Endodermal cell (in vitro differentiated cells): ENCODE measurements around the gene INHA. TPM values are rescaled to one million over a fixed set of nuclear protein-coding genes. Genes with fewer than 3 reads are reported as not detected.
A peak's percentile ranks its signal among the peaks of the same experiment; 100 is the strongest.

Source experiments
- DNase-seq: peaks from one replicate; pipeline ENCODE4 v3.0.0-alpha.2; 2017
- H3K27ac ChIP-seq: 2 replicates; pipeline ENCODE4 v1.5.1; 2013; ENCODE audit warnings: mild to moderate bottlenecking, low read depth, low read length, moderate library complexity
- H3K27me3 ChIP-seq: 2 replicates; pipeline ENCODE4 v1.6.1; 2013; ENCODE audit warnings: mild to moderate bottlenecking, low read length, moderate library complexity; ENCODE audit not compliant: insufficient read depth, control insufficient read depth, poor library complexity, severe bottlenecking
- H3K36me3 ChIP-seq: 2 replicates; pipeline ENCODE4 v1.7.0; 2013; ENCODE audit warnings: mild to moderate bottlenecking, low read length, moderate library complexity; ENCODE audit not compliant: control insufficient read depth, insufficient read depth
- H3K4me1 ChIP-seq: one replicate; pipeline ENCODE4 v1.7.0; 2013; ENCODE audit warnings: low read length; ENCODE audit not compliant: control insufficient read depth, insufficient read depth
- H3K4me3 ChIP-seq: 2 replicates; pipeline ENCODE4 v1.5.1; 2013; ENCODE audit warnings: mild to moderate bottlenecking, low read length, moderate library complexity
- H3K9ac ChIP-seq: 2 replicates; pipeline ENCODE4 v1.6.1; 2013; ENCODE audit warnings: mild to moderate bottlenecking, low read length, moderate library complexity; ENCODE audit not compliant: poor library complexity, severe bottlenecking; ENCODE audit errors: extremely low read depth
- H3K9me3 ChIP-seq: 2 replicates; pipeline ENCODE4 v1.6.1; 2013; ENCODE audit warnings: mild to moderate bottlenecking, low read length, moderate library complexity; ENCODE audit not compliant: control insufficient read depth
- H3K27ac Mint-ChIP-seq: 2 replicates; pipeline ENCODE4 v1.8.0; 2020; ENCODE audit warnings: mixed read lengths
- H3K27me3 Mint-ChIP-seq: 2 replicates; pipeline ENCODE4 v1.8.0; 2021; ENCODE audit warnings: mild to moderate bottlenecking, mixed read lengths; ENCODE audit not compliant: insufficient read depth
- H3K36me3 Mint-ChIP-seq: 2 replicates; pipeline ENCODE4 v1.8.0; 2020; ENCODE audit warnings: low read depth, mixed read lengths
- H3K4me1 Mint-ChIP-seq: 2 replicates; pipeline ENCODE4 v1.8.0; 2020; ENCODE audit warnings: mixed read lengths
- H3K4me3 Mint-ChIP-seq: 2 replicates; pipeline ENCODE4 v1.8.0; 2020; ENCODE audit warnings: mild to moderate bottlenecking, moderate library complexity, mixed read lengths
- H3K9me3 Mint-ChIP-seq: 2 replicates; pipeline ENCODE4 v1.8.0; 2020; ENCODE audit warnings: mild to moderate bottlenecking, mixed read lengths
- CTCF ChIP-seq: fragments of 200-600 bp; sonication (generic); conservative IDR thresholded peaks from 2 replicates; pipeline ENCODE4 v1.5.0; 2021; ENCODE audit warnings: antibody characterized with exemption, mild to moderate bottlenecking
- WGBS, 2 experiments: methylation state at CpG; one replicate each; pipeline versions ENCODE4 v1.1.5 to v1.1.7; 2013; ENCODE audit warnings: missing lambda C conversion rate in 2 of 2, mixed read lengths in 1 of 2; ENCODE audit not compliant: insufficient coverage in 1 of 2, insufficient read length in 1 of 2; 5-methylcytosine and 5-hydroxymethylcytosine counted together
- total RNA-seq, 2 donors: library from RNA; stranded (reverse); fragmentation: NEBNext Ultra II Directional in 1 of 2; extraction: Animal tissue kit (Norgen Biotek cat#: 25700) in 1 of 2; gene quantifications; 2 replicates in 1 of 2; 3 replicates in 1 of 2; pipeline ENCODE4 v1.2.1, GENCODE V29; 2021

The INHA gene
- total RNA-seq, 2 donors from 2014 or later = 0.48 to 1.5 TPM

GRCh38 chr2:219576505-219577388 lies 4.6 kb downstream of the INHA start:
- Mint-ChIP-seq H3K27ac (no peak overlapping the region), H3K4me1 (peaks cover 21% of the 10 kb centered on the region), H3K27me3 (peaks cover 11% of the 10 kb centered on the region), H3K4me3 (peak overlapping the region; percentile 41), H3K36me3 (no peaks in the 10 kb centered on the region), H3K9me3 (no peaks in the 10 kb centered on the region)
- Histone ChIP-seq H3K27me3 (no peaks in the 10 kb centered on the region), H3K36me3 (no peaks in the 10 kb centered on the region), H3K9me3 (no peaks in the 10 kb centered on the region), H3K27ac (peak overlapping the region; percentile 7), H3K9ac (no peak overlapping the region), H3K4me3 (no peak overlapping the region), H3K4me1 (no peaks in the 10 kb centered on the region)
- DNase-seq = peak; percentile 87
- WGBS, 2 experiments = 39 to 48% methylated on average over 8 to 15 of the region's 15 CpGs
- no peak for TF ChIP-seq CTCF

- Mint-ChIP-seq H3K4me1 (peaks cover 15% of the 10 kb centered on the region), H3K27me3 (peaks cover 11% of the 10 kb centered on the region), H3K27ac (no peak overlapping the region), H3K36me3 (no peaks in the 10 kb centered on the region), H3K4me3 (no peak overlapping the region), H3K9me3 (no peaks in the 10 kb centered on the region)
- Histone ChIP-seq H3K4me3 (no peak overlapping the region), H3K9ac (no peak overlapping the region), H3K36me3 (no peaks in the 10 kb centered on the region), H3K27me3 (no peaks in the 10 kb centered on the region), H3K9me3 (no peaks in the 10 kb centered on the region), H3K4me1 (no peaks in the 10 kb centered on the region), H3K27ac (no peak overlapping the region)
- TF ChIP-seq CTCF = no peak
- DNase-seq = no peak
- WGBS, 2 experiments = 89 to 91% methylated on average over 7 to 8 of the region's 8 CpGs
Measured at GRCh38 chr2:219578811-219579613, 6.9 kb downstream of the INHA start.

- 83 to 93% methylated on average over 2 of the region's 2 CpGs for WGBS, 2 experiments
Measured at GRCh38 chr2:219581346-219581745, 9.2 kb downstream of the INHA start.

More at GRCh38 chr2:219581346-219581745, 9.2 kb downstream of the INHA start:
- H3K9me3 Mint-ChIP-seq = no peaks in the 10 kb centered on the region
- H3K27me3 Mint-ChIP-seq = peaks cover 17% of the 10 kb centered on the region
- Histone ChIP-seq H3K27ac (no peak overlapping the region), H3K27me3 (peaks cover 4% of the 10 kb centered on the region), H3K4me1 (no peaks in the 10 kb centered on the region), H3K4me3 (no peak overlapping the region), H3K9me3 (no peaks in the 10 kb centered on the region), H3K36me3 (no peaks in the 10 kb centered on the region), H3K9ac (no peak overlapping the region)
- no peak overlapping the region for H3K27ac Mint-ChIP-seq
- no peak for TF ChIP-seq CTCF
- H3K4me3 Mint-ChIP-seq = no peak overlapping the region
- peaks cover 10% of the 10 kb centered on the region for H3K4me1 Mint-ChIP-seq
- no peak for DNase-seq
- H3K36me3 Mint-ChIP-seq = no peaks in the 10 kb centered on the region
